OCI-LY7 (cell line): Measurements from ENCODE around the gene SLCO1B3.

Source experiments
- EZH2phosphoT487 ChIP-seq: fragments of 200-600 bp; sonication (generic); IDR thresholded peaks from 2 replicates; pipeline ENCODE4 v1.6.1; 2018; ENCODE audit warnings: low read depth, borderline replicate concordance, mild to moderate bottlenecking, mixed run types, antibody characterized with exemption, low read length, moderate library complexity, mixed read lengths
- TF ChIP-seq, protein P1 (sequence below): fragments of 200-600 bp; sonication (generic); conservative IDR thresholded peaks from 2 replicates; pipeline ENCODE4 v1.5.1; 2014; ENCODE audit warnings: mild to moderate bottlenecking, antibody characterized with exemption, low read length, moderate library complexity, mixed read lengths

DNA sequence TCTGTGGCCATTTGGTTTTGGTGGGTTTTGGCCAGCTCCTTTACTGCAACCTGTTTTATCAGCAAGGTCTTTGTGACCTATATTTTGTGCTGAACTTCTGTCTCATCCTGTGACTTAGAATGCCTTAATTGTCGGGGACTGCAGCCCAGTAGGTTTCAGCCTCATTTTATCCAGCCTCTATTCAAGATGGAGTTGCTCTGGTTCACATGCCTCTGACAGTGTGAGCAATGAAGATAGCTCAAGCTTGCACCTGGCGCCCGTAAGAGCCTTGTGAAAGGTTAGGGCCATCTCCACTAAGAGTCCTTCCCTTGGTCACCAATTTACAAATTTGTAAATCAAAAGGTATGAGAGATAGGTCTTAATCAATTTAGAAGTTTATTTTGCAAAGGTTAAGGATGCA lies 19.4 kb downstream of the SLCO1B3 start:
- TF ChIP-seq, protein P1, sequence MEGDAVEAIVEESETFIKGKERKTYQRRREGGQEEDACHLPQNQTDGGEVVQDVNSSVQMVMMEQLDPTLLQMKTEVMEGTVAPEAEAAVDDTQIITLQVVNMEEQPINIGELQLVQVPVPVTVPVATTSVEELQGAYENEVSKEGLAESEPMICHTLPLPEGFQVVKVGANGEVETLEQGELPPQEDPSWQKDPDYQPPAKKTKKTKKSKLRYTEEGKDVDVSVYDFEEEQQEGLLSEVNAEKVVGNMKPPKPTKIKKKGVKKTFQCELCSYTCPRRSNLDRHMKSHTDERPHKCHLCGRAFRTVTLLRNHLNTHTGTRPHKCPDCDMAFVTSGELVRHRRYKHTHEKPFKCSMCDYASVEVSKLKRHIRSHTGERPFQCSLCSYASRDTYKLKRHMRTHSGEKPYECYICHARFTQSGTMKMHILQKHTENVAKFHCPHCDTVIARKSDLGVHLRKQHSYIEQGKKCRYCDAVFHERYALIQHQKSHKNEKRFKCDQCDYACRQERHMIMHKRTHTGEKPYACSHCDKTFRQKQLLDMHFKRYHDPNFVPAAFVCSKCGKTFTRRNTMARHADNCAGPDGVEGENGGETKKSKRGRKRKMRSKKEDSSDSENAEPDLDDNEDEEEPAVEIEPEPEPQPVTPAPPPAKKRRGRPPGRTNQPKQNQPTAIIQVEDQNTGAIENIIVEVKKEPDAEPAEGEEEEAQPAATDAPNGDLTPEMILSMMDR, result no peak
- no peak for TF ChIP-seq EZH2phosphoT487
